Measurements from ENCODE around the gene FOXO4. TPM values are rescaled to one million over a fixed set of nuclear protein-coding genes. Genes with fewer than 3 reads are reported as not detected.

The FOXO4 gene
- total RNA-seq, 1 donor from 2014 or later: 15.0 TPM

DNA sequence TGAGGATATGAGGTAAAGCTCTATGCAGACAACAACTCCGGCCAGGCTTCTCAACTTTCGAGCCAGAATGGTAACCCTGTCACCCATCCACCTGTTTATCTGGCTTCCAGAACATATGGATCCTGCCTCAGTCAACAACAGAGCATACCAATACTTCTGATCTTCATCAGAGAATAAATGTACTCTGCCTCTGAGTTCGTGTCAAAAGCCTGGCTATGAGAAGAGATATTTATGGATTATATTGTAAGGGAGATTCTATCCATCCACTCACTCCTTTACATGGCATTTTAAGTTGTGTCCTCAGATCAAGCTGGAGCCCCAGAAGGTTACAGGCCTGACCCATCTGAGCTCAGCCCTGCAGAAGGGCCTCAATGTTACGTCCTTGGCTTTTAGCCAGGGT is 9.8 kb upstream of the FOXO4 start:
- Histone ChIP-seq H3K9ac (ENCODE audit: low read length) (no peak overlapping the region), H3K27me3 (ENCODE audit: insufficient read depth, low read length) (no peaks in the 10 kb centered on the region), H3K79me2 (ENCODE audit: insufficient read depth, low read length) (no peaks in the 10 kb centered on the region), H2AFZ (ENCODE audit: low read depth, low read length) (no peak overlapping the region), H3K4me3 (ENCODE audit: insufficient read depth, low read depth, low read length) (no peak overlapping the region), H3K36me3 (ENCODE audit: insufficient read depth, low read length) (no peaks in the 10 kb centered on the region), H3K4me1 (ENCODE audit: insufficient read depth, low read length) (no peaks in the 10 kb centered on the region), H3K9me3 (ENCODE audit: insufficient read depth, low read depth, low read length) (no peaks in the 10 kb centered on the region), H3K27ac (ENCODE audit: low read depth, low read length) (no peak overlapping the region), H3K4me2 (ENCODE audit: low read length) (no peak overlapping the region), H4K20me1 (ENCODE audit: insufficient read depth, low read length) (no peaks in the 10 kb centered on the region)
- H3K9me3 Mint-ChIP-seq (ENCODE audit: unreplicated experiment): no peaks in the 10 kb centered on the region
- H3K27ac Mint-ChIP-seq (ENCODE audit: unreplicated experiment): no peak overlapping the region
- DNase-seq (ENCODE audit: low read depth) (no peak), FAIRE-seq (no peak)
- H3K36me3 Mint-ChIP-seq (ENCODE audit: low read depth, unreplicated experiment): no peaks in the 10 kb centered on the region
- TF ChIP-seq EZH2 (IDR thresholded peaks at IDR 0.05; ENCODE audit: insufficient read depth, low read length): no peak
- TF ChIP-seq, protein P1, sequence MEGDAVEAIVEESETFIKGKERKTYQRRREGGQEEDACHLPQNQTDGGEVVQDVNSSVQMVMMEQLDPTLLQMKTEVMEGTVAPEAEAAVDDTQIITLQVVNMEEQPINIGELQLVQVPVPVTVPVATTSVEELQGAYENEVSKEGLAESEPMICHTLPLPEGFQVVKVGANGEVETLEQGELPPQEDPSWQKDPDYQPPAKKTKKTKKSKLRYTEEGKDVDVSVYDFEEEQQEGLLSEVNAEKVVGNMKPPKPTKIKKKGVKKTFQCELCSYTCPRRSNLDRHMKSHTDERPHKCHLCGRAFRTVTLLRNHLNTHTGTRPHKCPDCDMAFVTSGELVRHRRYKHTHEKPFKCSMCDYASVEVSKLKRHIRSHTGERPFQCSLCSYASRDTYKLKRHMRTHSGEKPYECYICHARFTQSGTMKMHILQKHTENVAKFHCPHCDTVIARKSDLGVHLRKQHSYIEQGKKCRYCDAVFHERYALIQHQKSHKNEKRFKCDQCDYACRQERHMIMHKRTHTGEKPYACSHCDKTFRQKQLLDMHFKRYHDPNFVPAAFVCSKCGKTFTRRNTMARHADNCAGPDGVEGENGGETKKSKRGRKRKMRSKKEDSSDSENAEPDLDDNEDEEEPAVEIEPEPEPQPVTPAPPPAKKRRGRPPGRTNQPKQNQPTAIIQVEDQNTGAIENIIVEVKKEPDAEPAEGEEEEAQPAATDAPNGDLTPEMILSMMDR (IDR thresholded peaks at IDR 0.05; ENCODE audit: insufficient read depth, low read depth, low read length): no peak
- peaks cover 4% of the 10 kb centered on the region for H3K4me1 Mint-ChIP-seq (ENCODE audit: low read depth, unreplicated experiment)
- H3K4me3 Mint-ChIP-seq (ENCODE audit: unreplicated experiment): no peak overlapping the region
- H3K27me3 Mint-ChIP-seq (ENCODE audit: low read depth, unreplicated experiment): no peaks in the 10 kb centered on the region

DNA sequence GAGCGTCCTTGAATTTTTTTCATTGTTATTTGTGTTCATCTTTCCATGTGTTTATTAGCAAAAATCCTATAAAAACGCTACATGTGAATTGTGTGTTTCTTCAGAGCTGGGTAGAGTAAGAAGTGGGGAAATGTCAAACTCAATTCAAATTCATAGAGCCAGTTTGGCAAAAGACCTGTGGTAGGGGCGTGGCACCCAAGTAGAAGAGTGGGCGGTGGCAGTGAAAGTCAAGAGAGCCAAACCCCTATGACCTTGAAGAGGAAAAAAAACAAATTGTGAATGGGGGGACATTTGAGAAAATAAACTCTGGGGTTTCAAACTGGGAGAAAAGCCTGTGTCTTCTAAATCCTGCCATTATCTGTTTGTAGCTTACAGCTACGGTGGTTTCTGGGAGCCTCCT is 4.4 kb upstream of the FOXO4 start:
- Histone ChIP-seq H3K4me1 (ENCODE audit: insufficient read depth, low read length) (peaks cover 3% of the 10 kb centered on the region), H3K9me3 (ENCODE audit: insufficient read depth, low read depth, low read length) (no peaks in the 10 kb centered on the region), H2AFZ (ENCODE audit: low read depth, low read length) (no peak overlapping the region), H3K4me3 (ENCODE audit: insufficient read depth, low read depth, low read length) (no peak overlapping the region), H3K79me2 (ENCODE audit: insufficient read depth, low read length) (no peaks in the 10 kb centered on the region), H3K27ac (ENCODE audit: low read depth, low read length) (no peak overlapping the region), H3K4me2 (ENCODE audit: low read length) (no peak overlapping the region), H3K9ac (ENCODE audit: low read length) (no peak overlapping the region), H3K27me3 (ENCODE audit: insufficient read depth, low read length) (no peaks in the 10 kb centered on the region), H4K20me1 (ENCODE audit: insufficient read depth, low read length) (no peaks in the 10 kb centered on the region), H3K36me3 (ENCODE audit: insufficient read depth, low read length) (no peaks in the 10 kb centered on the region)
- H3K36me3 Mint-ChIP-seq (ENCODE audit: low read depth, unreplicated experiment): no peaks in the 10 kb centered on the region
- H3K4me3 Mint-ChIP-seq (ENCODE audit: unreplicated experiment): no peak overlapping the region
- TF ChIP-seq, protein P1 (IDR thresholded peaks at IDR 0.05; ENCODE audit: insufficient read depth, low read depth, low read length): no peak
- TF ChIP-seq EZH2 (IDR thresholded peaks at IDR 0.05; ENCODE audit: insufficient read depth, low read length): no peak
- FAIRE-seq: peak; percentile 50
- no peak for DNase-seq (ENCODE audit: low read depth)
- no peaks in the 10 kb centered on the region for H3K9me3 Mint-ChIP-seq (ENCODE audit: unreplicated experiment)
- no peak overlapping the region for H3K27ac Mint-ChIP-seq (ENCODE audit: unreplicated experiment)
- no peaks in the 10 kb centered on the region for H3K27me3 Mint-ChIP-seq (ENCODE audit: low read depth, unreplicated experiment)
- peaks cover 3% of the 10 kb centered on the region for H3K4me1 Mint-ChIP-seq (ENCODE audit: low read depth, unreplicated experiment)

DNA sequence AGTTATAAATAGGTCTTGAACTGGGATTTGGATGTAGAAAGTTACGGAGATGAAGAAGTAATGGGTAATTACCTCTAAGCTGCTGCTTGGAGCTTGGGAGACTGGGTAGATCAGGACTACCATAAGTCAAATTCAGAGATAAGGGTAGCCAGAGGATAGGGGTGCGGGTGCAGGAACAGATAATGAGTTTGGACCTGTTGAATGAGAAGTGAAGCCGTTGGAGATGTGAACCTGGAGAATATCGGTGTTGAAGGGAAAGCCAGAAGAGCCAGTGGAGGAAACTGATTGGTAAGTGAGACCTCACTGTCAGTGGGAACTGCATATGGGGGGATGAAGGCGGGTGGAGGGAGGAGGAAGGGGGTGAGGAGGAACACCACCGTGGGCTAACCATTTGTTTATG is 618 bp upstream of the FOXO4 start:
- Histone ChIP-seq H4K20me1 (ENCODE audit: insufficient read depth, low read length) (no peaks in the 10 kb centered on the region), H2AFZ (ENCODE audit: low read depth, low read length) (peak overlapping the region; percentile 81), H3K27ac (ENCODE audit: low read depth, low read length) (no peak overlapping the region), H3K27me3 (ENCODE audit: insufficient read depth, low read length) (no peaks in the 10 kb centered on the region), H3K4me2 (ENCODE audit: low read length) (peak overlapping the region; percentile 87), H3K79me2 (ENCODE audit: insufficient read depth, low read length) (no peaks in the 10 kb centered on the region), H3K9ac (ENCODE audit: low read length) (peak overlapping the region; percentile 78), H3K36me3 (ENCODE audit: insufficient read depth, low read length) (no peaks in the 10 kb centered on the region), H3K4me3 (ENCODE audit: insufficient read depth, low read depth, low read length) (peak overlapping the region; percentile 68), H3K9me3 (ENCODE audit: insufficient read depth, low read depth, low read length) (no peaks in the 10 kb centered on the region), H3K4me1 (ENCODE audit: insufficient read depth, low read length) (peaks cover 3% of the 10 kb centered on the region)
- Mint-ChIP-seq H3K4me1 (ENCODE audit: low read depth, unreplicated experiment) (peaks cover 7% of the 10 kb centered on the region), H3K4me3 (ENCODE audit: unreplicated experiment) (peak overlapping the region; percentile 87), H3K36me3 (ENCODE audit: low read depth, unreplicated experiment) (no peaks in the 10 kb centered on the region), H3K27me3 (ENCODE audit: low read depth, unreplicated experiment) (no peaks in the 10 kb centered on the region), H3K9me3 (ENCODE audit: unreplicated experiment) (no peaks in the 10 kb centered on the region), H3K27ac (ENCODE audit: unreplicated experiment) (no peak overlapping the region)
- no peak for TF ChIP-seq EZH2 (IDR thresholded peaks at IDR 0.05; ENCODE audit: insufficient read depth, low read length)
- TF ChIP-seq, protein P1 (IDR thresholded peaks at IDR 0.05; ENCODE audit: insufficient read depth, low read depth, low read length): no peak
- DNase-seq (ENCODE audit: low read depth) (no peak), FAIRE-seq (no peak)
